ENCODE measurements around the gene PIK3R5. TPM values are rescaled to one million over a fixed set of nuclear protein-coding genes. Genes with fewer than 3 reads are reported as not detected.

Gene PIK3R5
- total RNA-seq, 1 experiment from 2014 or later, result 5.9 TPM

DNA sequence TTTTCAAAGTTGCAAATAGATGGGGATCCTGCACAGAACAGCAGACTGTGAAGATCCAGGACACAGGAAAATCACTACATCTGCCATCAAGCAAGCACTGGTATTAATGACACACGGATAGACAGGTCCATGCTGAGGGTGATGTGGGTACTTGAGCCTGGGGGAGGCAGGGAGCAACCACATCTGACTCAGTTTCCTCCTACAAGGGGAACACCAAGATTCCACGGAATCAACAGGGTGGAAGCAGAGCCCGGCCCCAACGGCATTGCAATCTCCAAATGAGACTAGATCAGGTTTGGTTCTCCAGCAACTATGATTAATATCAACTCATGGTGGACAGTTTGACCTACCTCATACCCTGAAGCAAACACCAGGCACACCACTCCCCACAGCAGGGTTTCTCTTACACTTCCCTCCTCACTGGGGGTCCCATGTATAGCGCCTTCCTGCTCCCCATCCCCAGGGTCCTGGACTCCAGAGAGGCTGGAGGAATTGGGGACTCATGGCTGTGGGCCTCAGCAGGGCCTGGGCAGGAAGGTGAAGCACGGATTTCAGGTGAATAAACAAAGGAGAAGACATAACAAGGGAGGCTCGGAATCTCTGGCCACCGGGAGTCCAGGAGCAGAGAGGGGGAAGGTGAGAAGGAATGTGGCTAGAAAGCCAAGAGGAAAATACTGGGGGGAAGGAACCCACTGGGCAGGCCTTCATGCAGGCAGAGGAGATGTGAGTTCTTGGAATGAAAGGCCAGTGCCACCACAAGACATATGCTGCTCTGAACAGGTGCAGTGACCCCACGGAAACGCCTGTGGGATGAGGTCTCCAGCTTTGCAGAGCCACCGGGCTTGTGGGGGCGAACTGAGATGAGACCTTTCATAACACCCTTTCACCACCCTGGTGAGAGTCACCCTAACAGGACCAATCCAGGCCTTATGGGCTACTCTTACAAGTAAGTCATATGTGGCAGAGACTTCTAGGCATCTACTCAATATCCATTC lies 68.6 kb downstream of the PIK3R5 start (continued):
- TF ChIP-seq, protein P1, sequence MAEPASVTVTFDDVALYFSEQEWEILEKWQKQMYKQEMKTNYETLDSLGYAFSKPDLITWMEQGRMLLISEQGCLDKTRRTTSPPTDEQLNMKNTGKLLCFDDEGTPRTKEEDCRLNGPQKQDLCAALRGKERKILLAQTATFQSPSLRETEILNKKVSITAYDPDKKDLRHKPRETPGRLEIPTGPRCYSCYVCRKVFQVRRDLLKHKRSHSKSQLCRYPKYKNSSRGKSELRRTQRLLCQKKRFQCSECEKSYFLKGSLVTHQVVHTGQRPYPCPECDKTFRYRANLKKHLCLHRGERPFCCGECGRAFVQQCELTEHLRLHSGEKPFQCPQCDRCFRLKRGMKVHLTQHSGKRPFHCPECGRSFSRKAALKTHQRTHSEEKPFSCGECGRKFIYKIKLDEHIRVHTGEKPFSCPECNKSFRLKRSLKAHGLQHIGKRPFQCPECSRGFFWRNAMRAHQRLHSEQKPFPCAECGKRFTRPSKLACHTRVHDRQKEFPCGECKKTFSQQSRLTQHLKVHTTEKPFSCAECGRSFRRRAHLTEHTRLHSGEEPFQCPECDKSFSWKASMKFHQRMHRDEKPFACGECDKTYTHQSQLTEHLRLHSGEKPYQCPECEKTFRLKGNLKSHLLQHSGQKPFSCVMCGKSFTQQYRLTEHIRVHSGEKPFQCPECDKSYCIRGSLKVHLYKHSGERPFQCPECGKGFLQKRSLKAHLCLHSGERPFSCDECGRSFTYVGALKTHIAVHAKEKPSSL (CRISPR knock-in tag; conservative IDR thresholded peaks at IDR 0.05), result no peak
- TF ChIP-seq MYBL2 (CRISPR knock-in tag; IDR thresholded peaks at IDR 0.05) (no peak), ZNF219 (CRISPR knock-in tag; IDR thresholded peaks at IDR 0.05; ENCODE audit: borderline replicate concordance) (no peak), CDX4 (CRISPR knock-in tag; IDR thresholded peaks at IDR 0.05; ENCODE audit: borderline replicate concordance) (no peak), CBFB (CRISPR knock-in tag; IDR thresholded peaks at IDR 0.05; ENCODE audit: low read depth) (no peak), ZNF317 (CRISPR knock-in tag; IDR thresholded peaks at IDR 0.05; ENCODE audit: borderline replicate concordance, low read depth) (no peak), CREM (CRISPR knock-in tag; IDR thresholded peaks at IDR 0.05) (no peak), OVOL2 (CRISPR knock-in tag; IDR thresholded peaks at IDR 0.05; ENCODE audit: borderline replicate concordance) (no peak), SMAD3 (CRISPR knock-in tag; IDR thresholded peaks at IDR 0.05; ENCODE audit: borderline replicate concordance) (no peak), E2F5 (CRISPR knock-in tag; IDR thresholded peaks at IDR 0.05) (no peak)
- TF ChIP-seq, protein P2, sequence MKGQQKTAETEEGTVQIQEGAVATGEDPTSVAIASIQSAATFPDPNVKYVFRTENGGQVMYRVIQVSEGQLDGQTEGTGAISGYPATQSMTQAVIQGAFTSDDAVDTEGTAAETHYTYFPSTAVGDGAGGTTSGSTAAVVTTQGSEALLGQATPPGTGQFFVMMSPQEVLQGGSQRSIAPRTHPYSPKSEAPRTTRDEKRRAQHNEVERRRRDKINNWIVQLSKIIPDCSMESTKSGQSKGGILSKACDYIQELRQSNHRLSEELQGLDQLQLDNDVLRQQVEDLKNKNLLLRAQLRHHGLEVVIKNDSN (CRISPR knock-in tag; IDR thresholded peaks at IDR 0.05), result no peak
- TF ChIP-seq, protein P3, sequence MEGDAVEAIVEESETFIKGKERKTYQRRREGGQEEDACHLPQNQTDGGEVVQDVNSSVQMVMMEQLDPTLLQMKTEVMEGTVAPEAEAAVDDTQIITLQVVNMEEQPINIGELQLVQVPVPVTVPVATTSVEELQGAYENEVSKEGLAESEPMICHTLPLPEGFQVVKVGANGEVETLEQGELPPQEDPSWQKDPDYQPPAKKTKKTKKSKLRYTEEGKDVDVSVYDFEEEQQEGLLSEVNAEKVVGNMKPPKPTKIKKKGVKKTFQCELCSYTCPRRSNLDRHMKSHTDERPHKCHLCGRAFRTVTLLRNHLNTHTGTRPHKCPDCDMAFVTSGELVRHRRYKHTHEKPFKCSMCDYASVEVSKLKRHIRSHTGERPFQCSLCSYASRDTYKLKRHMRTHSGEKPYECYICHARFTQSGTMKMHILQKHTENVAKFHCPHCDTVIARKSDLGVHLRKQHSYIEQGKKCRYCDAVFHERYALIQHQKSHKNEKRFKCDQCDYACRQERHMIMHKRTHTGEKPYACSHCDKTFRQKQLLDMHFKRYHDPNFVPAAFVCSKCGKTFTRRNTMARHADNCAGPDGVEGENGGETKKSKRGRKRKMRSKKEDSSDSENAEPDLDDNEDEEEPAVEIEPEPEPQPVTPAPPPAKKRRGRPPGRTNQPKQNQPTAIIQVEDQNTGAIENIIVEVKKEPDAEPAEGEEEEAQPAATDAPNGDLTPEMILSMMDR (IDR thresholded peaks at IDR 0.05), result no peak

- H3K4me1 Mint-ChIP-seq, result peaks cover 28% of the 10 kb centered on the region
- H3K4me3 Mint-ChIP-seq, result no peak overlapping the region
- CTCF ChIA-PET, result interaction anchor here (1.1 to 3.8 kb wide), 10 partner anchors 10 to 150 kb away, joined by 4 to 107 read pairs (median 12); partner anchors contain the start of gene MFSD6L
- H3K27ac Mint-ChIP-seq, result no peak overlapping the region
- no peak for ATAC-seq
- DNase-seq (ENCODE audit: low spot score), result no peak
- TF ChIP-seq GRHL2 (CRISPR knock-in tag; IDR thresholded peaks at IDR 0.05; ENCODE audit: insufficient replicate concordance, severe bottlenecking), result no peak
- TF ChIP-seq JAZF1 (CRISPR knock-in tag; IDR thresholded peaks at IDR 0.05), result no peak
- TF ChIP-seq, protein P4, sequence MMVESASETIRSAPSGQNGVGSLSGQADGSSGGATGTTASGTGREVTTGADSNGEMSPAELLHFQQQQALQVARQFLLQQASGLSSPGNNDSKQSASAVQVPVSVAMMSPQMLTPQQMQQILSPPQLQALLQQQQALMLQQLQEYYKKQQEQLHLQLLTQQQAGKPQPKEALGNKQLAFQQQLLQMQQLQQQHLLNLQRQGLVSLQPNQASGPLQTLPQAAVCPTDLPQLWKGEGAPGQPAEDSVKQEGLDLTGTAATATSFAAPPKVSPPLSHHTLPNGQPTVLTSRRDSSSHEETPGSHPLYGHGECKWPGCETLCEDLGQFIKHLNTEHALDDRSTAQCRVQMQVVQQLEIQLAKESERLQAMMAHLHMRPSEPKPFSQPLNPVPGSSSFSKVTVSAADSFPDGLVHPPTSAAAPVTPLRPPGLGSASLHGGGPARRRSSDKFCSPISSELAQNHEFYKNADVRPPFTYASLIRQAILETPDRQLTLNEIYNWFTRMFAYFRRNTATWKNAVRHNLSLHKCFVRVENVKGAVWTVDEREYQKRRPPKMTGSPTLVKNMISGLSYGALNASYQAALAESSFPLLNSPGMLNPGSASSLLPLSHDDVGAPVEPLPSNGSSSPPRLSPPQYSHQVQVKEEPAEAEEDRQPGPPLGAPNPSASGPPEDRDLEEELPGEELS (CRISPR knock-in tag; IDR thresholded peaks at IDR 0.05), result no peak
- TF ChIP-seq IRF2 (CRISPR knock-in tag; IDR thresholded peaks at IDR 0.05; ENCODE audit: borderline replicate concordance, low read depth), result no peak
- TF ChIP-seq CDX4 (CRISPR knock-in tag; IDR thresholded peaks at IDR 0.05; ENCODE audit: borderline replicate concordance), result no peak
- no peak for TF ChIP-seq ZNF281 (CRISPR knock-in tag; IDR thresholded peaks at IDR 0.05)
- H3K36me3 Mint-ChIP-seq, result no peaks in the 10 kb centered on the region
- H3K27me3 Mint-ChIP-seq (ENCODE audit: low read depth), result peaks cover 3% of the 10 kb centered on the region; the same call in 1 of the 2 replicates
- no peaks in the 10 kb centered on the region for H3K9me3 Mint-ChIP-seq
- POLR2A ChIA-PET, result interaction anchor here (1.7 kb wide), 1 partner anchor 97 kb away, joined by 5 read pairs; no protein-coding TSS in a partner anchor
Observed at GRCh38 chr17:8896087-8896486, 69.4 kb downstream of the PIK3R5 start.

Measured in WTC11 (cell line).